Measurements from ENCODE around the gene CSAD. TPM values are rescaled to one million over a fixed set of nuclear protein-coding genes. Genes with fewer than 3 reads are reported as not detected.

CSAD gene
- total and polyA plus RNA-seq, 4 donors: 21.7 to 48.8 (median 33.3) TPM

DNA sequence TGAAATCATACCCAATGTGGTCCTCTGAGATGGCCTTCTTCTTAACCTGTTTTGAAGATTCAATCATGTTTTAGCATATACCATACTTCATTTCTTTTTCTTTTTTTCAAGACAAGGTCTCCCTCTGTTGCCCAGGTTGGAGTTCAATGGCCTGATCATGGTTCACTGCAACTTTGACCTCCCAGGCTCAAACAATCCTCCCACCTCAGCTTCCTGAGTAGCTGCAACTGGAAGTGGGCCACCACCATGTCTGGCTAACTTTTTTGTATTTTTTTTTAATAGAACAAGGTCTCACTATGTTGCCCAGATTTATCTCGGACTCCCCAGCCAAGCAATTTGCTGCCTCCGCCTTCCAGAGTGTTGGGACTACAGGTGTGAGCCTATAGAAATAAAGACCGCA, 47.0 kb downstream of the CSAD start:
- no peak overlapping the region for H3K4me3 ChIP-seq
- H3K9me3 ChIP-seq (ENCODE audit: control insufficient read depth in 4 of 4, insufficient read depth in 3 of 4, low read length in 3 of 4): peaks cover 0 to 3% (median 2%) of the 10 kb centered on the region in 4 donors
- TF ChIP-seq, protein P1, sequence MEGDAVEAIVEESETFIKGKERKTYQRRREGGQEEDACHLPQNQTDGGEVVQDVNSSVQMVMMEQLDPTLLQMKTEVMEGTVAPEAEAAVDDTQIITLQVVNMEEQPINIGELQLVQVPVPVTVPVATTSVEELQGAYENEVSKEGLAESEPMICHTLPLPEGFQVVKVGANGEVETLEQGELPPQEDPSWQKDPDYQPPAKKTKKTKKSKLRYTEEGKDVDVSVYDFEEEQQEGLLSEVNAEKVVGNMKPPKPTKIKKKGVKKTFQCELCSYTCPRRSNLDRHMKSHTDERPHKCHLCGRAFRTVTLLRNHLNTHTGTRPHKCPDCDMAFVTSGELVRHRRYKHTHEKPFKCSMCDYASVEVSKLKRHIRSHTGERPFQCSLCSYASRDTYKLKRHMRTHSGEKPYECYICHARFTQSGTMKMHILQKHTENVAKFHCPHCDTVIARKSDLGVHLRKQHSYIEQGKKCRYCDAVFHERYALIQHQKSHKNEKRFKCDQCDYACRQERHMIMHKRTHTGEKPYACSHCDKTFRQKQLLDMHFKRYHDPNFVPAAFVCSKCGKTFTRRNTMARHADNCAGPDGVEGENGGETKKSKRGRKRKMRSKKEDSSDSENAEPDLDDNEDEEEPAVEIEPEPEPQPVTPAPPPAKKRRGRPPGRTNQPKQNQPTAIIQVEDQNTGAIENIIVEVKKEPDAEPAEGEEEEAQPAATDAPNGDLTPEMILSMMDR (IDR thresholded peaks at IDR 0.05; ENCODE audit: control extremely low read depth, extremely low read depth): no peak
- H3K27me3 ChIP-seq (ENCODE audit: control insufficient read depth in 3 of 3, insufficient read depth in 3 of 3, low read length in 2 of 3): no peaks in the 10 kb centered on the region
- no peak overlapping the region for H3K9ac ChIP-seq (ENCODE audit: insufficient read depth in 1 of 2, low read length in 2 of 2)
- ATAC-seq (ENCODE audit: insufficient read depth, low FRiP score): no peak
- no peaks in the 10 kb centered on the region for H3K4me1 ChIP-seq (ENCODE audit: control insufficient read depth in 5 of 5, insufficient read depth in 5 of 5, low read length in 5 of 5)
- DNase-seq: no peak
- no peaks in the 10 kb centered on the region for H3K36me3 ChIP-seq (ENCODE audit: control insufficient read depth in 4 of 4, insufficient read depth in 4 of 4, low read length in 4 of 4)
- no peak overlapping the region for H3K27ac ChIP-seq (ENCODE audit: low read depth in 1 of 2, low read length in 1 of 2)
- WGBS, 2 donors: 96 to 98% methylated on average over 3 of the region's 3 CpGs

DNA sequence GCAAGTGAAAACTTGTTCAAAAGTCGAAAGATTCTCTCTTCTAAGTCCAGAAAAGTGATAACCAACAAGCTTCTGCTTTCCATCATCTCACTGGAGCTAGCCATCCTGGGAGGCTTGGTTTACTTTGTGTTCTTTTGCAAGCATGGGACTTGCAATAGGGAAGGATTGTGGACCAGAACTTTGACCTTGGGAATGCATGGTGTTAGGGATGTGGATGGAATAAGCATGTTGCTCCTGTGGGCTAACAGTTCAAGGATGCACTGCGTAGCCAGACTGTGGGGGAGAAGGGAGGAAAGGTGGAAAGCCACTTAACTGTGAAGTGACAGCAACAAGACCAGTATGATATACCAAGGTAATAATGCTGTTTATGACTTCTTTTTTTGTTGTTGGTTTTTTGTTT, 48.9 kb downstream of the CSAD start:
- 84 to 88% methylated on average over 2 of the region's 2 CpGs for WGBS, 2 donors
- DNase-seq: no peak
- Histone ChIP-seq H3K4me1 (ENCODE audit: control insufficient read depth in 5 of 5, insufficient read depth in 5 of 5, low read length in 5 of 5) (no peaks in the 10 kb centered on the region), H3K4me3 (no peak overlapping the region), H3K9ac (ENCODE audit: insufficient read depth in 1 of 2, low read length in 2 of 2) (no peak overlapping the region), H3K27ac (ENCODE audit: low read depth in 1 of 2, low read length in 1 of 2) (no peak overlapping the region), H3K36me3 (ENCODE audit: control insufficient read depth in 4 of 4, insufficient read depth in 4 of 4, low read length in 4 of 4) (no peaks in the 10 kb centered on the region), H3K27me3 (ENCODE audit: control insufficient read depth in 3 of 3, insufficient read depth in 3 of 3, low read length in 2 of 3) (no peaks in the 10 kb centered on the region), H3K9me3 (ENCODE audit: control insufficient read depth in 4 of 4, insufficient read depth in 3 of 4, low read length in 3 of 4) (peaks cover 0 to under 1% (median under 1%) of the 10 kb centered on the region in 4 donors)
- no peak for ATAC-seq (ENCODE audit: insufficient read depth, low FRiP score)
- TF ChIP-seq, protein P1 (IDR thresholded peaks at IDR 0.05; ENCODE audit: control extremely low read depth, extremely low read depth): no peak

DNA sequence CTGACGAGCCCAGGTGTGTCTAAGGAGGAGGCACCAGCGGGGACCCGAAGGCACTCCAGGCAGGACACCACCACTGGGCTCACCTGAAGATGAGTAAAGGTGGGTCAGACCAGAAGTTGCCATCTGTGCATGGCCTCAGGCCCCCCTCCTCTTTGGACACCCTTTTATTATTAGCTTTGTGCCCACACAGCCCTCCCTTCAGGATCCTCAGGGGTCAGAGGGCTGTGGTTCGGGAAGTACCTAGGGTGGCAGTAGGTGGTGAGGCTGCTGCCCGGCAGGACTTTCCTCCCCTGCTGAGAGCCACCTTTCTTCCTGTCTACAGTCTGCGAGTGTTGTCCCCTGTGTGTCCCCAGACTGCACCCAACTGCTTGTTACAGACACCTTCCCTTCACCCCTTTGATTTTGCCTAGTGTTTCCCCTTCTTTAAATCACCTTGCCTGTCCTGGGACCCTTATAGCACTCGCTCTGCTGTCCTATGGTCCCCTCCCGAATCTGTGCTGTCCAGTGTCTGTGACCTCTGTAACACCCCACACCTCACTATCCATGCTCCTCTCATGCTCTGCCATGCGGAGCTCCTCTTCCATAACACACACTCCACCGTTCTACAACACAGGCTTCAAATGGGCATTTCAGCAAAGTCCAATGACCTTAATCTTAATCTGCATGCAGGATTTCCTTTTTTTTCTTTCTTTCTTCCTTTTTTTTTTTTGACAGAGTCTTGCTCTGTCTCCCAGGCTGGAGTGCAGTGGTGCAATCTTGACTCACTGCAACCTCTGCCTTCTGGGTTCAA, 51.8 kb downstream of the CSAD start:
- ATAC-seq (ENCODE audit: insufficient read depth, low FRiP score) (peak; percentile 41), DNase-seq (no peak)
- no peak overlapping the region for H3K9ac ChIP-seq (ENCODE audit: insufficient read depth in 1 of 2, low read length in 2 of 2)
- H3K36me3 ChIP-seq (ENCODE audit: control insufficient read depth in 4 of 4, insufficient read depth in 4 of 4, low read length in 4 of 4): no peaks in the 10 kb centered on the region
- H3K27ac ChIP-seq (ENCODE audit: low read depth in 1 of 2, low read length in 1 of 2): no peak overlapping the region
- H3K9me3 ChIP-seq (ENCODE audit: control insufficient read depth in 4 of 4, insufficient read depth in 3 of 4, low read length in 3 of 4): no peaks in the 10 kb centered on the region
- no peaks in the 10 kb centered on the region for H3K27me3 ChIP-seq (ENCODE audit: control insufficient read depth in 3 of 3, insufficient read depth in 3 of 3, low read length in 2 of 3)
- H3K4me3 ChIP-seq: no peak overlapping the region
- 72 to 81% methylated on average over 10 of the region's 10 CpGs for WGBS, 2 donors
- TF ChIP-seq, protein P1 (IDR thresholded peaks at IDR 0.05; ENCODE audit: control extremely low read depth, extremely low read depth): no peak
- no peaks in the 10 kb centered on the region for H3K4me1 ChIP-seq (ENCODE audit: control insufficient read depth in 5 of 5, insufficient read depth in 5 of 5, low read length in 5 of 5)

All from lung (tissue), 12 donors.